NCI-H1105 treated with DMSO at 0.1 percent for 48 hours (cell line): ENCODE data around the gene QKI.

ENCODE experiments used
- DNase-seq: peaks from one replicate; lab custom pipeline; 2025; lab: John Stamatoyannopoulos, UW

QKI gene

DNA sequence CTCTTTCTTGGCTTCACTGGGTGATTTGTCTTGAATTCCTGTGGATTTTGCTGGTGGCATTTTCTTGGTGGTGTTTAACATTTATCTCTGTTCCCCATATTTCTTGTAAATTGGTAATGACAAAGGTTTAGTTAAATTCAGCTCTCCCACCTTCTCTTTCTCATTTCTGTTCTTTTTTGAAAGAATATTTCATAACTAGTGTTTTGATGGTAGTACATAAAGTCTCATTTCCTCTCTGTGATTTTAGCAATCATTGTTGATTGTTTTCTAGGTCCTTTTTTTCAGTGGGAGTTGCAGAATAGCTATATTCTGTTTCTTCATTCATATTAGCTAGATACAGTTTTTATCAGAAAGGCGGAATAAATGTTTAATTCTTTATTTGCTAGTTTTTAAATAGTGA lies 73.1 kb downstream of the QKI start:
- DNase-seq: no peak

DNA sequence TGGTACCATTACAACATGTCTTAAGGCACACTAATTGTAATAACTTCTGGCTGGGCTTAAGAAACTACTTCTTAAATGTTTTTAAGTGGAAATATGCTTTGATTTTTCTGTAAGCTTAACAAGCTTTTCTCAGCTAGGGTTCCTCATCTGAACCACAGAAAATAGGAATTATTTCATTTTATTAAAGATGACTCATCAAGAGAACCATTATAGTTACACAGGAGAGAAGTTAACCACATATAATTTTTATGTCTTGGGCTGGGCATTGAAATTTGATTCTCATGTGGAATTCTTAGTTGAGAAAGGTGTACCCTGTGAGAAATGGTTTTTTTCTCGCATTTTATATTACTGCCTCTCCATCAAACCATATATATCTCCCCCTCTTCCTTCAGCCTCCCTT lies 75.1 kb downstream of the QKI start:
- DNase-seq: no peak

GRCh38 chr6:163490826-163491577 lies 76.5 kb downstream of the QKI start:
- DNase-seq: no peak

- no peak for DNase-seq
Observed at GRCh38 chr6:163491737-163492300, 77.3 kb downstream of the QKI start.

- DNase-seq: no peak
Observed at GRCh38 chr6:163494279-163494727, 79.8 kb downstream of the QKI start.

- no peak for DNase-seq
Observed at GRCh38 chr6:163496205-163496604, 81.7 kb downstream of the QKI start.

DNA sequence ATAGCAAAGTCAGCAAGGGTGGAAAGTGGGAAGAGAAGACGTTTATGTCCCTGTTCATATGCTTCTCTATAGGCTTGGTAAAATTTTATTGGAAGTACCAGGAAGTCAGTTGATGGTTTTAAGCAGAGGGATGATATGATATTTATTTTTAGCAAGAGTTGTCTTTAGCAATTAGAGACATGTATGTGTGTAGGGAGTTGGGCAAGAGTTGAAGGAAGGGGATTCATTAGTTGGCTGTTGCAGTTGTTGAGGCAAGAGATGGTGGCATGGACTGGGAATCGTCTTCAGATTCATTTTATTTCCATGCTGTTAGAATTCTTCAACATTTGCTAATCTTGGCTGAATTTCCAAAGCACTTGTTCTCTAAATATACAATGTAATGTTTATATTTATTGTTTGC lies 85.6 kb downstream of the QKI start:
- DNase-seq: no peak

DNA sequence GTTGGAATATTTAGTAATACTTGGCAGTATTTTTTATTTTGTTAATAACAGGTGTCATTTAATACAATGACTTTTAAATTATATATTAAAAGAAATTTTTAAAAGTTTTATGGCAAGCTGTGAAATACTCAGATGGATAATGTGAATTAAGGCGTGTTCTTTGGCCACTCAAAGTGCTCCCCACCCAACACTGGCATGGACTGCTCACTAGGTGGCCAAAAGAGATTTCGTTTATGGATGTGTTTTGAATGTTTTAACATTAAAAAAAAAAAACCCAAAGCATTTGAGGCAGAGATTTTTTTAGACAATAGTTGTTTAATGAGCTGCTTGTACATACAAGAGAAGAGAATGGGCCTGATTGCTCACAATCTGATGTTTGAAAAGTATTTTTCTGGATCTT lies 86.5 kb downstream of the QKI start:
- DNase-seq: no peak

GRCh38 chr6:163501439-163501838 lies 86.9 kb downstream of the QKI start:
- peak; percentile 100 for DNase-seq

GRCh38 chr6:163504984-163505640 lies 90.6 kb downstream of the QKI start:
- no peak for DNase-seq

GRCh38 chr6:163507965-163508364 lies 93.4 kb downstream of the QKI start:
- DNase-seq: no peak

DNA sequence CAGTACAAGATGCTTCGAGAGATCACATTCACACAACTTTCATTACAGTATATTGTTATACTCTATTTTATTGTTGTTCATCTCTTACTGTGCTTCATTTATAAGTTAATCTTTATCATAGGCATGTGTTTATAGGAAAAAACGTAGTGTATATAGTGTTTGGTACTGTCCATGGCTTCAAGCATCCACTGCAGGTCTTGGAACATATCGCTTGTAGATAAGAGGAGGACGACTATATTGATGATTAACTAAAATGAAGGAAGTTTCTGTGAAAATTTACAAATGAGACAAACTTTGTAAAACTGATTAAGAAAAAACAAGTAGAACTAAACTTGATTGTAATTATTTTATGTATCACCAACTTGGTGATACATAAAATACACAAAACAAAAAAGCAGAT lies 98.5 kb downstream of the QKI start:
- DNase-seq: no peak

DNA sequence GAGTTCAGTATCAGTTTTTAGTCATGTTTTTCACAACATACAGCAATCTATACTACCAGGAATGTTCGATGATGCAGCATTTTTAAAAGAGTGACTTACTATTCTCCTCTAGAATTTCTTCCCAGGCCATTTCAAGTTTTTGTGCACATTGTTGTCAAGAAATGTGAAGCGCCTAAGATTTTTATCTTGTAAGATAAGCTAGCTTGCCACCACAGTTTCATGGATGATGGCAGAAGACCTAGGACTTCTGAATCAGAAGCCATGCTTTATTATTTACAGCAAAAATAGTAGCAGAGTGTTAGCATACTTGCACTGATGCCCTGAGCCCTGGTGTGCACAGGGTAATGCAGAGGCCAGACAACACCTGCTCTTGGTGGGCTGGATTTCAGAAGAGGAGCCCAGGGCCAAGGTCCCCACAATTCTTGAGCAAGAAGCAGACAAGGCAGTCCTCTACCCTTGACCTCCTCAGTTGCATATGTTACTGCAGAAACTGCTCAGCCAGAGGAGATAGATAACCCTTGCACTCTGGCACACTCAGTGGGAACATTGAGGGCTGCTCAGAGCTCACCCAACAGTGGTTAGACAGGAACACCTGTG lies 99.2 kb downstream of the QKI start:
- DNase-seq: no peak

GRCh38 chr6:163516908-163517307 lies 102.4 kb downstream of the QKI start:
- no peak for DNase-seq

- no peak for DNase-seq
Observed at GRCh38 chr6:163520956-163521355, 106.4 kb downstream of the QKI start.

DNA sequence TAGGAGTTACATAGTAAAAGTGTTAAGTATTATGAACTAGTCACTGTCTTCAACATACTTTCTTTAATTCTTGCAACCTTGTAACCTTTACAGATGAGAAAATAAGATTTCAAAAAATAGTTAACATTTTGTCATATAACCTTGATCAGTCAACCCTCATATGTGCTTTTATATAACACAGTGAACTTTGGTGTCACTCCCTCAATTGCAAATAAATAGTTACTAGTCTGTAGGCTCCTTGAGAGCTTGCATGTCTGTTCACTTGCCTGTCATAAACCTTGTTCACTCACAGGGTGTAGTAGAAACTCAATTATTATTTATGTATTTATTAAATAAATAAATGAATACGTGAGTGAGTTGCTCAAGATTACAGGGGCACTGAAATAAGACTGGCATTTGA lies 107.5 kb downstream of the QKI start:
- DNase-seq: no peak

- no peak for DNase-seq
Observed at GRCh38 chr6:163525926-163526325, 111.4 kb downstream of the QKI start.

- no peak for DNase-seq
Observed at GRCh38 chr6:163526346-163526745, 111.8 kb downstream of the QKI start.

DNA sequence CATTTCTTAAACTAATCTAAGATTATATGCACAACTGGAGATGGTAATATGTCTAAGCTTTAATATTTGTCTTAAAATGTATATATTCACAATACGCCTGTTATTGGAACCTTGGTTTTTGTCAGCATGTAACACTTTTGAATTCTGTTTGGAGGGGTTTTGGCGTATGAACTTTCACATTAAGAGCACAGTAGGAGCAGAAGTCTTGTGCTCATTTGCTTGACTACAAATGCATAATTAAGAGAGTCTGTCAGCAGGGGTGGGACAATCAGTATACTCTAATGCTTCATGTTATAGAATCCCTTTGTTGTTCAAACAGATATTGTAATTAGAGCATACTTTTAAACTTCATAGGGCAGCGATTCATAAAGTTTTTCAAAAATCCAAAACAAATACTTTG lies 112.8 kb downstream of the QKI start:
- DNase-seq: no peak

GRCh38 chr6:163529605-163530004 lies 115.1 kb downstream of the QKI start:
- DNase-seq: no peak

DNA sequence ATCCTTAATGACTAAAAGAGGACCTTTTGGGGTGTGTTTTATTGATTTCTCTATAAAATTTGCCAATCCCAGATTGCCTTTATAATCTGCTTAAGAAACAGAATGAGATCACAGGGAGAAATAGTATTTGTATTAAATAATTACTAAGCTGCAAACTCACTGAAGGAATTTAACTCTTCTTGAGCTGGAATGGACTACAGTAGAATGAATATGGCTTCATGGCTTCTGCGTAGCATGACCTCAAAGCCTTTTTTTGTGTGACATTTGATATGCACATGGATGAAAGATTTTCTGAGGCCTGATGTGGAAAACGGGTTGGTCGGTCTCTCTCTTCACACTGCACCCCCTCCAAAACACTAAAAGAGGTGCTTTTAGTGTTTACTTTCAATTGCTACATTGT lies 115.9 kb downstream of the QKI start:
- DNase-seq: no peak

GRCh38 chr6:163531122-163531521 lies 116.6 kb downstream of the QKI start:
- DNase-seq: no peak

GRCh38 chr6:163532526-163533078 lies 118.1 kb downstream of the QKI start:
- DNase-seq: no peak
